ENCODE data around the gene COG5. TPM values are rescaled to one million over a fixed set of nuclear protein-coding genes. Genes with fewer than 3 reads are reported as not detected.

COG5 gene
- total and polyA plus RNA-seq, 11 donors: 9.4 to 61.6 (median 42.1) TPM

- no peaks in the 10 kb centered on the region for H3K27me3 ChIP-seq
- no peak for DNase-seq
- TF ChIP-seq, protein P1, sequence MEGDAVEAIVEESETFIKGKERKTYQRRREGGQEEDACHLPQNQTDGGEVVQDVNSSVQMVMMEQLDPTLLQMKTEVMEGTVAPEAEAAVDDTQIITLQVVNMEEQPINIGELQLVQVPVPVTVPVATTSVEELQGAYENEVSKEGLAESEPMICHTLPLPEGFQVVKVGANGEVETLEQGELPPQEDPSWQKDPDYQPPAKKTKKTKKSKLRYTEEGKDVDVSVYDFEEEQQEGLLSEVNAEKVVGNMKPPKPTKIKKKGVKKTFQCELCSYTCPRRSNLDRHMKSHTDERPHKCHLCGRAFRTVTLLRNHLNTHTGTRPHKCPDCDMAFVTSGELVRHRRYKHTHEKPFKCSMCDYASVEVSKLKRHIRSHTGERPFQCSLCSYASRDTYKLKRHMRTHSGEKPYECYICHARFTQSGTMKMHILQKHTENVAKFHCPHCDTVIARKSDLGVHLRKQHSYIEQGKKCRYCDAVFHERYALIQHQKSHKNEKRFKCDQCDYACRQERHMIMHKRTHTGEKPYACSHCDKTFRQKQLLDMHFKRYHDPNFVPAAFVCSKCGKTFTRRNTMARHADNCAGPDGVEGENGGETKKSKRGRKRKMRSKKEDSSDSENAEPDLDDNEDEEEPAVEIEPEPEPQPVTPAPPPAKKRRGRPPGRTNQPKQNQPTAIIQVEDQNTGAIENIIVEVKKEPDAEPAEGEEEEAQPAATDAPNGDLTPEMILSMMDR (IDR thresholded peaks at IDR 0.05): no peak
- TF ChIP-seq POLR2A (IDR thresholded peaks at IDR 0.05): no peak
- H3K9me3 ChIP-seq: no peaks in the 10 kb centered on the region
- 37 to 63% (median 48%) methylated on average over 4 of the region's 4 CpGs for WGBS, 4 donors
- peak; percentile 28 to 60 (median 51) for ATAC-seq
- H3K4me1 ChIP-seq: peaks cover 0 to 14% (median 0%) of the 10 kb centered on the region in 12 donors
- no peaks in the 10 kb centered on the region for H3K36me3 ChIP-seq
- H3K27ac ChIP-seq: peak within 1 kb of the TSS in 11 of 12 donors; percentile 42 to 84 (median 75)
- intact Hi-C loops (cut with DNase I): loop anchor here in 9 of 10 donors (2.0 to 10.0 kb wide), 11 partner anchors 92 to 405 kb away; partner anchors contain the start of genes COG5 (in 2 of the 9), DUS4L (in 2 of the 9) and BCAP29 (in 1 of the 9)
- peak within 1 kb of the TSS; percentile 2 to 56 (median 41) for H3K4me3 ChIP-seq
Measured at GRCh38 chr7:107469929-107470328, 93.8 kb downstream of the COG5 start, which contains the start of gene GPR22. GPR22 (plus strand) TSS chr7:107470057; CDS start chr7:107474061, 4,004 bp downstream.

- H3K27me3 ChIP-seq: no peaks in the 10 kb centered on the region
- WGBS, 4 donors: 80 to 92% (median 83%) methylated on average over 1 of the region's 1 CpG
- H3K4me1 ChIP-seq: peaks cover 0 to 17% (median 0%) of the 10 kb centered on the region in 12 donors
- ATAC-seq (no peak), DNase-seq (no peak)
- H3K9me3 ChIP-seq: no peaks in the 10 kb centered on the region
- no peak overlapping the region for H3K4me3 ChIP-seq
- peak overlapping the region in 10 of 12 donors; percentile 34 to 84 (median 74) for H3K27ac ChIP-seq
- TF ChIP-seq POLR2A (IDR thresholded peaks at IDR 0.05): no peak
- TF ChIP-seq, protein P1 (IDR thresholded peaks at IDR 0.05): no peak
- no peaks in the 10 kb centered on the region for H3K36me3 ChIP-seq
- intact Hi-C loops (cut with DNase I): loop anchor here in 6 of 10 donors (5.0 to 10.0 kb wide), 6 partner anchors 96 to 406 kb away; partner anchors contain the start of genes BCAP29 (in 1 of the 6), COG5 (in 1 of the 6) and DUS4L (in 1 of the 6)
Measured at GRCh38 chr7:107468824-107469223, 94.9 kb downstream of the COG5 start.

- WGBS, 4 donors: 52 to 80% (median 59%) methylated on average over 2 of the region's 2 CpGs
- Histone ChIP-seq H3K36me3 (no peaks in the 10 kb centered on the region), H3K4me1 (peaks cover 0 to 24% (median 3%) of the 10 kb centered on the region in 12 donors), H3K27ac (peak overlapping the region in 10 of 12 donors; percentile 7 to 72 (median 30)), H3K9me3 (no peaks in the 10 kb centered on the region), H3K27me3 (no peaks in the 10 kb centered on the region), H3K4me3 (no peak overlapping the region)
- DNase-seq (no peak), ATAC-seq (no peak)
- TF ChIP-seq, protein P1 (IDR thresholded peaks at IDR 0.05): no peak
- no peak for TF ChIP-seq POLR2A (IDR thresholded peaks at IDR 0.05)
- intact Hi-C loops (cut with DNase I): loop anchor here in 6 of 10 donors (5.0 to 10.0 kb wide), 6 partner anchors 97 to 407 kb away; partner anchors contain the start of genes BCAP29 (in 1 of the 6), COG5 (in 1 of the 6) and DUS4L (in 1 of the 6)
Measured at GRCh38 chr7:107467972-107468371, 95.7 kb downstream of the COG5 start.

DNA sequence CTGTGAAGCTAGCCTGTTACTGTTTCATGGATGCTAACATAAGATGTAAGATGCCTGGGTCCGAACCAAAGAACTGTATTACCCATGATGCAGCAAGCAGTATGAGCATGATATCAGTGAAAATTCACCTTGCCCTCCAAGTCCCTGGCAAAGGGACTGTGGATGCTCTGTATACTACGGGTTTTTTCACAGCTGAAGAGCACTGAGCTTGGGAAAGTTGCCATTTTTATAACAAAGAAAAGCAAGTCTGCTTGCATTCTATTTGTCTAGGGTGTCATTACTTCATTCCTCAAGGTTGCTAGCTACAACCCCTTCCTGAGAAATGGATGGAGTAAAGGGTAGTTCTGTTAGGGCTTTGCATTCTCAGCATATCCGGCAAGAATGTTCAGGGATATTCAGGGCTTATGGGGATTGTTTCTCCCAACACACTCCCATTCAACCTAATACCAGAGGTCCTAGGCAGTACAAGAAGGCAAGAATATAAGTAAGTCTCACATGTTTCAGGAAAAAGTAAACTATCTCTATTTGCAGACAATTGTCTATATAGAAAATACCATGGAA, 99.0 kb downstream of the COG5 start:
- Histone ChIP-seq H3K4me3 (no peak overlapping the region), H3K36me3 (no peaks in the 10 kb centered on the region), H3K27ac (no peak overlapping the region), H3K9me3 (no peaks in the 10 kb centered on the region), H3K4me1 (peaks cover 0 to 25% (median 1%) of the 10 kb centered on the region in 12 donors), H3K27me3 (no peaks in the 10 kb centered on the region)
- DNase-seq: no peak
- no peak for ATAC-seq
- WGBS, 4 donors: 71 to 77% (median 75%) methylated on average over 3 of the region's 3 CpGs
- intact Hi-C loops (cut with DNase I): loop anchor here in 9 of 10 donors (2.0 to 10.0 kb wide), 13 partner anchors 100 to 413 kb away; partner anchors contain the start of genes CBLL1 (in 4 of the 9), BCAP29 (in 1 of the 9), COG5 (in 1 of the 9) and DUS4L (in 1 of the 9)
- TF ChIP-seq, protein P1 (IDR thresholded peaks at IDR 0.05): no peak
- no peak for TF ChIP-seq POLR2A (IDR thresholded peaks at IDR 0.05)

Data from heart left ventricle (tissue), 16 donors.